IMR-90 (cell line): ENCODE results near the gene VPS11. TPM values are rescaled to one million over a fixed set of nuclear protein-coding genes. Genes with fewer than 3 reads are reported as not detected.

ENCODE experiments used
- ATAC-seq: fragments of 200-7000 bp; cut with Tn5 transposase; 2 replicates; pipeline ENCODE4 v1.9.1; 2020; ENCODE audit warnings: low read depth, mild to moderate bottlenecking, moderate library complexity
- BruUV-seq: library from RNA; stranded (reverse); fragments of 400-500 nt; replicated peaks from 2 replicates; lab custom pipeline; 2021; lab: Mats Ljungman, UMichigan
- CTCF ChIA-PET: fragments of 300-600 bp; formaldehyde crosslinking; extraction: SDS; loops from one replicate; lab custom pipeline; 2021; ENCODE audit warnings: antibody characterized with exemption; lab: Yijun Ruan, JAX
- POLR2A ChIA-PET: fragments of 300-600 bp; sonication (Branson Sonifier 250); formaldehyde crosslinking; loops from one replicate; lab custom pipeline; 2022; ENCODE audit warnings: antibody characterized with exemption; ENCODE audit not compliant: unreplicated experiment; lab: Charles Lee
- DNase-seq: peaks from one replicate; pipeline ENCODE4 v3.0.0; 2013
- H2AFZ ChIP-seq: replicated peaks from 2 replicates; pipeline ENCODE3; 2013; ENCODE audit warnings: low read length, mild to moderate bottlenecking; ENCODE audit not compliant: poor library complexity
- H2AK5ac ChIP-seq: 2 replicates; pipeline ENCODE4 v1.6.1; 2013; ENCODE audit warnings: low read depth, low read length, inconsistent platforms
- H2AK9ac ChIP-seq: replicated peaks from 2 replicates; pipeline ENCODE3; 2013; ENCODE audit warnings: mild to moderate bottlenecking, low read depth, low read length, moderate library complexity; ENCODE audit not compliant: poor library complexity
- H2BK120ac ChIP-seq: 2 replicates; pipeline ENCODE4 v1.6.1; 2013; ENCODE audit warnings: low read depth, low read length, inconsistent platforms
- H2BK15ac ChIP-seq: 3 replicates; pipeline ENCODE4 v1.6.1; 2013; ENCODE audit warnings: low read depth, low read length, inconsistent platforms
- H2BK20ac ChIP-seq: 2 replicates; pipeline ENCODE4 v1.6.1; 2013; ENCODE audit warnings: low read depth, mild to moderate bottlenecking, inconsistent platforms, low read length, moderate library complexity
- H2BK5ac ChIP-seq: 2 replicates; pipeline ENCODE4 v1.6.1; 2013; ENCODE audit warnings: mild to moderate bottlenecking, low read depth, low read length, inconsistent platforms; ENCODE audit not compliant: poor library complexity, severe bottlenecking
- H3K14ac ChIP-seq: replicated peaks from 2 replicates; pipeline ENCODE4 v1.6.1; 2013; ENCODE audit warnings: low read depth, low read length, inconsistent platforms
- H3K18ac ChIP-seq: 2 replicates; pipeline ENCODE4 v1.6.1; 2013; ENCODE audit warnings: low read depth, low read length, control low read depth
- H3K23ac ChIP-seq: 2 replicates; pipeline ENCODE4 v1.6.1; 2013; ENCODE audit warnings: low read depth, low read length, inconsistent platforms
- H3K27ac ChIP-seq: 2 replicates; pipeline ENCODE4 v1.5.1; 2013; ENCODE audit warnings: mild to moderate bottlenecking, control low read depth, low read length; ENCODE audit not compliant: insufficient read depth
- H3K27me3 ChIP-seq: 2 replicates; pipeline ENCODE4 v1.6.1; 2013; ENCODE audit warnings: low read length; ENCODE audit not compliant: control insufficient read depth, insufficient read depth
- H3K36me3 ChIP-seq: 2 replicates; pipeline ENCODE4 v1.6.1; 2013; ENCODE audit warnings: low read length, mixed read lengths; ENCODE audit not compliant: control insufficient read depth, insufficient read depth
- H3K4ac ChIP-seq: 2 replicates; pipeline ENCODE4 v1.6.1; 2013; ENCODE audit warnings: low read depth, low read length, inconsistent platforms
- H3K4me1 ChIP-seq: 2 replicates; pipeline ENCODE4 v1.6.1; 2013; ENCODE audit warnings: low read length, mixed read lengths; ENCODE audit not compliant: control insufficient read depth, insufficient read depth
- H3K4me2 ChIP-seq: 2 replicates; pipeline ENCODE4 v1.6.1; 2013; ENCODE audit warnings: low read depth, mild to moderate bottlenecking, control low read depth, low read length, moderate library complexity
- H3K4me3 ChIP-seq: 2 replicates; pipeline ENCODE4 v1.5.1; 2013; ENCODE audit warnings: low read depth, mild to moderate bottlenecking, control low read depth, low read length, moderate library complexity; ENCODE audit not compliant: insufficient read depth
- H3K56ac ChIP-seq: 2 replicates; pipeline ENCODE4 v1.6.1; 2013; ENCODE audit warnings: low read length, inconsistent platforms; ENCODE audit not compliant: insufficient read depth; ENCODE audit errors: extremely low read depth
- H3K79me1 ChIP-seq, 2 experiments: 2 replicates each; pipeline ENCODE4 v1.6.1; 2013; ENCODE audit warnings: low read length in 2 of 2, inconsistent platforms in 1 of 2, low read depth in 1 of 2
- H3K9ac ChIP-seq: 2 replicates; pipeline ENCODE4 v1.6.1; 2013; ENCODE audit warnings: low read depth, low read length, control low read depth
- H3K9me1 ChIP-seq: 2 replicates; pipeline ENCODE4 v1.6.1; 2013; ENCODE audit warnings: low read length, inconsistent platforms; ENCODE audit not compliant: insufficient read depth
- H3K9me3 ChIP-seq: 2 replicates; pipeline ENCODE4 v1.6.1; 2013; ENCODE audit warnings: low read length; ENCODE audit not compliant: control insufficient read depth, insufficient read depth
- H4K20me1 ChIP-seq: 2 replicates; pipeline ENCODE4 v1.6.1; 2013; ENCODE audit warnings: low read length, inconsistent platforms; ENCODE audit not compliant: insufficient read depth
- H4K5ac ChIP-seq: 2 replicates; pipeline ENCODE4 v1.6.1; 2013; ENCODE audit warnings: mild to moderate bottlenecking, low read depth, low read length, control low read depth
- H4K8ac ChIP-seq, 2 experiments: 2 replicates each; pipeline ENCODE4 v1.6.1; 2013; ENCODE audit warnings: low read depth in 2 of 2, low read length in 2 of 2, control low read depth in 1 of 2, inconsistent platforms in 1 of 2
- H4K91ac ChIP-seq: 2 replicates; pipeline ENCODE4 v1.6.1; 2013; ENCODE audit warnings: low read depth, low read length, inconsistent platforms; ENCODE audit not compliant: insufficient read depth
- BHLHE40 ChIP-seq: fragments of 150-350 bp; IDR thresholded peaks from 2 replicates; pipeline ENCODE4 v1.6.1; 2016; ENCODE audit warnings: mild to moderate bottlenecking, low read depth, low read length
- CEBPB ChIP-seq: IDR thresholded peaks from 2 replicates; pipeline ENCODE4 v1.6.1; 2012; ENCODE audit warnings: low read depth, low read length, improper control_type of control experiment
- MAFK ChIP-seq: IDR thresholded peaks from 2 replicates; pipeline ENCODE4 v1.6.1; 2012; ENCODE audit warnings: low read depth, low read length, improper control_type of control experiment
- MXI1 ChIP-seq: IDR thresholded peaks from 2 replicates; pipeline ENCODE4 v1.6.1; 2012; ENCODE audit warnings: low read depth, mild to moderate bottlenecking, low read length, moderate library complexity, borderline replicate concordance
- NFE2L2 ChIP-seq: fragments of 150-350 bp; IDR thresholded peaks from 2 replicates; pipeline ENCODE4 v1.6.1; 2016; ENCODE audit warnings: low read depth, mild to moderate bottlenecking, low read length
- RAD21 ChIP-seq: IDR thresholded peaks from 2 replicates; pipeline ENCODE4 v1.6.1; 2012; ENCODE audit warnings: low read length, improper control_type of control experiment
- RCOR1 ChIP-seq: IDR thresholded peaks from 2 replicates; pipeline ENCODE4 v1.6.1; 2012; ENCODE audit warnings: mild to moderate bottlenecking, low read length, improper control_type of control experiment; ENCODE audit not compliant: insufficient replicate concordance
- SMC3 ChIP-seq: fragments of 150-350 bp; IDR thresholded peaks from 2 replicates; pipeline ENCODE4 v1.6.1; 2016; ENCODE audit warnings: low read depth, mild to moderate bottlenecking, antibody characterized with exemption, low read length, moderate library complexity
- USF2 ChIP-seq: fragments of 150-350 bp; IDR thresholded peaks from 2 replicates; pipeline ENCODE4 v1.6.1; 2017; ENCODE audit warnings: mild to moderate bottlenecking, antibody characterized with exemption, low read length, low read depth
- WGBS, 2 experiments: methylation state at CpG; one replicate each; pipeline versions ENCODE4 v1.1.5 to v1.1.7; 2013; ENCODE audit warnings: missing lambda C conversion rate in 2 of 2; ENCODE audit not compliant: insufficient read length in 1 of 2; ENCODE audit errors: extremely low coverage in 2 of 2; 5-methylcytosine and 5-hydroxymethylcytosine counted together
- dilution Hi-C: fragments of 300-500 bp; cut with HindIII; formaldehyde crosslinking; loops from one replicate; pipeline ENCODE4 v1.14.3; 2018; ENCODE audit warnings: low sequenced_read_pairs; ENCODE audit not compliant: unreplicated experiment
- in situ Hi-C: fragments of 300-500 bp; cut with MboI; formaldehyde crosslinking; loops from 3 replicates; pipeline ENCODE4 v1.14.3; 2019; ENCODE audit warnings: low sequenced_read_pairs, inconsistent platforms, mixed read lengths
- intact Hi-C: fragments of 100-400 bp; cut with micrococcal nuclease; formaldehyde crosslinking; loops from 2 replicates; pipeline ENCODE4 v1.10.0; 2022
- polyA plus RNA-seq, 3 experiments: library from polyadenylated mRNA; depleted of rRNA; stranded (reverse); fragments of >200 nt; gene quantifications; 2 replicates each; pipeline ENCODE4 v1.2.3, GENCODE V29; 2012; ENCODE audit warnings: low replicate concordance in 1 of 3
- total RNA-seq: library from RNA; depleted of rRNA; stranded (reverse); fragments of >200 nt; gene quantifications from 2 replicates; pipeline ENCODE4 v1.2.3, GENCODE V29; 2012

VPS11 gene
- total and polyA plus RNA-seq, 2 of the 4 experiments (the other 2 are of a cell fraction) = 19.7 to 30.5 TPM

- H3K4me1 ChIP-seq = peaks cover 2% of the 10 kb centered on the region; the same call in 1 of the 2 replicates
- dilution Hi-C loops = no loop called here
- no peak overlapping the region for H4K5ac ChIP-seq
- no peak overlapping the region for H3K56ac ChIP-seq
- no peak for TF ChIP-seq MXI1
- TF ChIP-seq NFE2L2 = no peak
- TF ChIP-seq USF2 = no peak
- TF ChIP-seq RAD21 = no peak
- no peak for TF ChIP-seq MAFK
- no peak for TF ChIP-seq RCOR1
- no peak for TF ChIP-seq CEBPB
- TF ChIP-seq SMC3 = no peak
- TF ChIP-seq BHLHE40 = no peak
- intact Hi-C loops = no loop called here
- no peak overlapping the region for H2BK120ac ChIP-seq
- H3K23ac ChIP-seq = no peak overlapping the region
- H2AK5ac ChIP-seq = no peak overlapping the region
- no peak overlapping the region for H3K4me2 ChIP-seq
- no TSS peak for BruUV-seq
- H3K36me3 ChIP-seq = peaks cover 76% of the 10 kb centered on the region
- H4K20me1 ChIP-seq = 0 out of 2 replicates have a peak, but pooled peaks cover 5% of the 10 kb centered on the region
- peaks cover 9% of the 10 kb centered on the region for H3K9me1 ChIP-seq
- ATAC-seq (no peak), DNase-seq (no peak)
- H4K8ac ChIP-seq = no peak overlapping the region
- H3K27ac ChIP-seq = no peak overlapping the region
- H3K4me3 ChIP-seq = no peak overlapping the region
- H2BK5ac ChIP-seq = no peak overlapping the region
- H4K91ac ChIP-seq = no peak overlapping the region
- ChIA-PET POLR2A (no interaction called here), CTCF (no interaction called here)
- in situ Hi-C loops = no loop called here
- no peak overlapping the region for H2AFZ ChIP-seq
- no peak overlapping the region for H3K18ac ChIP-seq
- 90% methylated on average over 2 of the region's 17 CpGs; no CpG with 5 or more reads in 1 of the 2 experiments for WGBS, 2 experiments
- H3K9ac ChIP-seq = no peak overlapping the region
- no peak overlapping the region for H2BK15ac ChIP-seq
- no peaks in the 10 kb centered on the region for H3K27me3 ChIP-seq
- H3K9me3 ChIP-seq = no peaks in the 10 kb centered on the region
- no peak overlapping the region for H2BK20ac ChIP-seq
- H3K79me1 ChIP-seq = peaks cover 13 to 41% of the 10 kb centered on the region in 2 experiments
- no peak overlapping the region for H3K4ac ChIP-seq
- H3K14ac ChIP-seq = no peak overlapping the region
- H2AK9ac ChIP-seq = no peak overlapping the region
Measured at GRCh38 chr11:119051440-119052162, 16.0 kb upstream of the VPS11 start.
